ENCODE results near the gene RPA1.

RPA1 gene

DNA sequence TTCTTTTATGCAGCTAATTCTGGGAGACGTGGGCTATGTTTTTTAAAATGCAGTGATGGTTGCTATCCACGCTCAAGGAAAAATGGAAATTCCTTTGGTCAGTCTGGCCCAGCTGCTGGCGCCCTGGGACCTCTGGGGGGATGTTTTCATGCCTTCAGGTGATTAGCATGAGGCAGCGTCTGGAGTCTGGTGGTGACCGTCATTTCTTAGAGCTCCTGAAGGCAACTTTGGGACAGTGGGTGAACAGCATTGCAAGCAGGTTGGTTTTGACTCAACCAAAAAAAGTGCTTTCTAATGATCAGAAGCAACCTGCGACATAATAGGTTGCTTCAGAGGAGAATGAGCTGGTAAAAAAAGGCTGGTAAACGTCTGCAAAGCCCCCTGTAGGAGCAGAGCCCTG is 82.3 kb downstream of the RPA1 start:
- DNase-seq: no peak

DNA sequence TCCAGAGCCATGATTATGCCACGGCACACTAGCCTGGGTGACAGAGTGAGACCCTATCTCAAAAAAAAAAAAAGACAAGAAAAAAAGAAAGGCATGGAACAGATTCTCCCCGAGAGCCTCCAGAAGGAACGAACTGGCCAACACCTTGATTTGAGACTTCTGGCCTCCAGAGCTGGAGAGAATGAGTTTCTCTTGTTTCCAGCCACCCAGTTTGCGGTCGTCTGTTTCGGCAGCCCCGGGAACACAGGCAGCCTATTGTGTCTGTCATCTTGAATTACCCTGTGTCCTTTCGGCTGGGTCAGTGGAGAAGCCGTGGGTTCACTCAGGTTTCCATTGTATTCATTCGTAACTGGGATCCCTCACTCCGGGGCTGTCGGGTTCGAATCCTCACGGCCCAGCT is 83.9 kb downstream of the RPA1 start:
- DNase-seq: no peak

GRCh38 chr17:1914661-1915083 is 84.9 kb downstream of the RPA1 start:
- no peak for DNase-seq

GRCh38 chr17:1915889-1916288 is 86.1 kb downstream of the RPA1 start:
- no peak for DNase-seq

- DNase-seq: no peak
Observed at GRCh38 chr17:1916316-1916715, 86.5 kb downstream of the RPA1 start.

DNA sequence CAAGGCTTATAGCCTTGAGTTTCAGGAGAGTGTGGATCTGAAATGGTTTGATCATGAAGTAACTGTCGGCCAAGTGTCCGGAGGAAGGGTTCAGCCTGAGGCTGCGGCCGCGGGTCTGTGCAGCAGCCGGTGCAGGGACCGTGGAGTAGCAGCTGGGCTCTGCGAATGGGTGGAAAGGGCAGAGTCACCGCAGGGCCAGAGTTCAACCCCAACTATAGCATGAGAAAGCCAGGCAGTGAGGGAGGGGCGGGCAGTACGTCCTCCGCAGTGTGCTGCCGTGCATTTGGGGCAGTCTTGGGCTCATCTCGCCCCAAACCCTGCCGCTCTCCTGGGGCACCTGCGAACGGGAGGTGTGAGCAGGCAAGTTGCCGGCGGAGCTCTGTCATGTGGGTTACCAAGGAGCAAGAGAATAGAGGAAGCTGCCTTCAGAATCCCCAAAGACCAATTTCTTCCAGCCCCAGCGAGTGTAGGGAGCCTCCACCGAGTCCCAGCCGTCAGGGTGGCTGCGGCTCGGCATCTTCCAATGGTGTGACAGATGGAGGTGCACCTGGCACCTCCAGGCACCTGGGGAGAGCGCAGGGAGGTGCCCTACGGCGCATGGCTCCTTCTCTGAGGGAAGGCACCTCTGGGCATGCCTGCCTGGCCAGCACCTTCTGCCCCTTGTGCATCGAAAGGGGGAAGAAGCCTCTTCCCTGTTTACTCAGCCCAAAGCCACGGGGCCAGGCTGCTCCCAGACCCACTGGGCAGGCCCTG is 87.3 kb downstream of the RPA1 start:
- no peak for DNase-seq

DNA sequence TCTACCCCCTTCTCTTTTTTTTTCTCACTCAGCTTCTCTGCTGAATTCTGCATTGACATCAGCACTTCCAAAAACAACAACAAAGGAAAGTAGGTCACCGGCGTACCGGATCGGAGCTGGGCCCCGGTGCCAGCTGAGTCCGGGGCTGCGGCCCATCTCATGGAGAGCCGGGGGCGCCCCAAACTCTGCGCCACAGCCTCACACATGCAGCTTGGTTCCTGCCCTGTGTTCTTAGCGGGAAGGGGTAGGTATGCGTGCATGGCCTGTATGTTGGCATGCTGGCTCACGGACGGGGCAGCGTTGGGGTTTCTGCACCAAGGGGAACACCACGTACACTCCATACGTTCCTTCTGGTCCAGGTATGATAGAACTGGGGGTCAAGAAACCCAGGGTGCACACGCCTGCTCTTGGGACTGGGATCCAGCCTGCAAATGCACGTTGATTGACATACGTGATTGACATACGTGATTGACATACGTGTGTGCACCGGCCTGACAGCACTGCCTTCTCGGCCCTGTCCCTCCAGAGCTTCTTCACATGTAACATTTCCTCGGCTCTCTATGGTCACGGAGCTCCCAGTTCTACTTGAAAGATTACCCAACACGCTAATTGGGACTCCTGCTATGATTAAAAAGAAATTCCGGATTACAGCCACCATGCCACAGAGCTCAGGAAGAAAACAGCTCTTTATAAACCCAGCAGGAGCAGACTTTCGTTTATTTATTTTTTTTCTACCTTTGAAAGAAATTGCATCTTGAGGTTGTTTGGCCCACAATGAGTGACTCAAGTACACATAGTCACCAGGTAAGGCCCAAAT is 88.7 kb downstream of the RPA1 start:
- no peak for DNase-seq

GRCh38 chr17:1919201-1919600 is 89.4 kb downstream of the RPA1 start:
- DNase-seq: no peak

DNA sequence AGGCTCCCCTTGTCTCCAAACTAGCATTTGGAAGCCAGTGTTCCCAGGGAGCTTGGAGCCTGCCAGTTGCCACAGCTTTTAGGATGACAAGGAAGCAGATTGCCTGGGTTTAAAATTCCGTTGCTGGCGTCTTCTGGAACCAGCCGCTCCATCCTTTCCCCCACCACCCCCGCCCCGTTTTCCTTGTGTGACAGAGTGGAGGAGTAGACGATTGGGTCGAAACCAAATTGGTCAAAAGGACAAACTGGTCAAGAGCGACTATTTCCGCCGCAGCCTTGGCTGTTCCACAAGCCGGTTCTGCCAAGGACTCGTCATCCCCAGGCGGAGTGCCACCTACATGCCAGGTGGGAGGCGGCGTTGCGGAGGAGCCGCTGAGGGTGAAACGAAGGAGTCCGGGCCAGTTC is 91.1 kb downstream of the RPA1 start:
- DNase-seq: no peak

GRCh38 chr17:1928976-1929375 is 99.2 kb downstream of the RPA1 start:
- DNase-seq: no peak

GRCh38 chr17:1930337-1930645 is 100.5 kb downstream of the RPA1 start:
- no peak for DNase-seq

- no peak for DNase-seq
Observed at GRCh38 chr17:1931844-1932579, 102.2 kb downstream of the RPA1 start.

DNA sequence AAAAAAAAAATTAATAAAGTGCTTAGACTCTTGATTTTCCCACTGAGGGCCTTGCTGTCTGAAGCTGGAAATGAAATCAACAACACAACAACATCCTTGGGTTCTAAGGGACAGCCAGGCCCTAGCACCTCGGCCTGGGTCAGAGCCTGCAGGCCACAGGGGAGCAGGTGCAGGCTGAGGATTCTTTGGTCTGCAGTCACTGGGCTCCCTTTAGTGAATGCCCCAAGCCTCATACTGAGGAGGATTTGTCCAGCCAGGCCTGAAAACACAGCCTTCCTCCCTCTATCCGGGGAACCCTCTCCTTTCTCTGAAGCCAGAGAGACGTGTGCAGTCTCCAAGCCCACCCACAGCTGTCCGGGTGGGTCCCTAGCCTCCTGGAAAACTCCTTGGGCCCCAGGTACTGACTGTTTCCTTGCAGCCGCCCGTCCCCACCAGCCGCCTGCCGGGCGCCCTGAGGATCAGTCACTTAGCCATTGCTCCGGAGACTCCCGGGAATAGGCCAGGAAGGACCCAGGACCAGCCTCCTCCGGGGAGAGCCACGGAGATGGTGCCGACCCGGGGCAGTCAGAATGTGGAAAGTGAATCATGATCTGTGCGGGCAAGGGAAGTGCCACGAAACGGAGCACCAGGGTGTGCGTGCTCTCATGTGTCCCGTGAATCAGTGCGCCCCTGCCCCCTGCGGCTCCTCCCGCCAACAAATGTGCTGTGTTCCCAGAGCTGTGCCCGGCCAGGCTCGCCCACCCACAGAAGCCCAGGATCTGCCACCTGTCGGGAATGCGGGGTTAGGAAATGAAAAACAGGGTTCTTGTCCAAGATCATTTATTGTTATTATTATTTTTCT is 104.3 kb downstream of the RPA1 start:
- DNase-seq: no peak

GRCh38 chr17:1934901-1935300 is 105.1 kb downstream of the RPA1 start:
- no peak for DNase-seq

DNA sequence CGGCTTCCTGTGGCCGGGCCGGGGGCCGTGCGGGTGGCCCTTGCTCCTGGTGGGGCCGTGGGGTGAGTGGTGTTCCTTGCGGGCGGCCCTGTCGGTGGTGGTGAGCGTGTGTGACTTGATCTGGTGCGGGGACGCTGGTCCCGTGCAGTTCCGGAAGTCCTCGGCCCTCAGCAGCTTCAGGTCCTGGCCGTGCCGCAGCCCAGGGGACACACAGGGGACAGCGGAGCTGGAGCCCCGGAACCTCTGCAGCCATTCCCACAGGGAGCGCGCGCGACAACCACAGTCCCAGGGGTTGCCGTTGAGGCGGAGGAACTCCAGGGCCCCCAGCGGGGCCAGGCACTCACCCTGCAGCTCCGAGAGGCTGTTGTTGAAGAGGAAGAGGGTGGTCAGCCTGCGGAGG is 107.0 kb downstream of the RPA1 start:
- no peak for DNase-seq

DNA sequence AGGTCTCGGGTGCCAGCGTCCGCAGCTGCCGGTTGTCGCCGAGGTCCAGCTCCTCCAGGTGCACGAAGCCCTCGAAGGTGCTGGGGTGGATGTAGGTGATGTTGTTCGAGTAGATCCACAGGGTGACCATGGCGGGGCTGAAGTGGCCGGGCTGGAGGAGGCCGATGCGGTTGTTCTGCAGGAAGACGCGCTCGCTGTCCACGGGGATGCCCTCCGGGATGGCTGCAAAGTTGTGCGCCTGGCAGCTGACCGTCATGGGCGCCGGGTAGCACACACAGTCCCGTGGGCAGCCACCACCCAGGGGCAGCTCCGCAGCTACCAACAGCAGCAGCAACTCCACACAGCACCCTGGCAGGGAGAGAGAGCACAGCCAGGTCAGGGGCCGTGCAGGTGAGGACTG is 107.7 kb downstream of the RPA1 start:
- no peak for DNase-seq

GRCh38 chr17:1939981-1940809 is 110.4 kb downstream of the RPA1 start:
- no peak for DNase-seq

- no peak for DNase-seq
Observed at GRCh38 chr17:1940810-1941185, 111.0 kb downstream of the RPA1 start.

DNA sequence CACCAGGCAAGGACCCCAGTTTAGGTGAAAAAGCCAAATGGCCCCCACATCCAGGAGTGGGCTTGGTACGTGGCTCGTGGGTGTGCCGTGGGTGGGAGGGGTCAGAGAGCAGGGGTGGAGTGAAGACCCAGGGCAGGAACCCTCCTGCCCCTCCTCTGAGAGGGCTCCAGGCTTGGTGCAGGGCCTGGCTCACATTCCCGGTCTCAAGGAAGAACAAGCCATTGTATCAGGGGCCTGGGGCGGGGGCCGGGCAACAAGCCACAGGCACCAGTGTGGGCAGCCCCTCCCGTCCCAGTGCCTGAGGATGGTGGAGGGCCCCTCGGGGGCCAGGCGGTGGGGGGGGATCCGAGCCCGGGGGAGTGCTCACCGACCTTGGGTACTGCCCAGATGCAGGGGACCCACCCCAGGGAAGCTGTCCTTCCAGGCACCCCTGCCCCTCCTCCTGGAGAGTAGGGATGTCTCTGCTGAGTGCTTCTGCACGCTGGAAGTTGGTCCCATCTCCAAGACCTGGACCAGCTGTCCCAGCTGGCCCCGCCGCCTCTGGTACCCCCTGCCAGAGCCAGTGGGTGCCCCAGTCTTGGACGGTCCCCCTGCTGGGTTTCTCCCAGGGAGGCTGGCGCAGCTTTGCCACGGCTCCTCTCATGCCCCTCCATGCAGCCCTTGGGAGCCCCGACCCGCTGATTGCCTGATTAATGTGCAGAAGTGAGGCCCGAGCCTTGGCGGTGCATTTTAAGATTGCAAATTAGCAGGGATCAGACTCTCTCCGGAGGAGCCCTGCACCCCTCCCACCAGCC is 111.7 kb downstream of the RPA1 start:
- DNase-seq: no peak

GRCh38 chr17:1942066-1942365 is 112.2 kb downstream of the RPA1 start:
- no peak for DNase-seq

GRCh38 chr17:1942666-1943435 is 113.0 kb downstream of the RPA1 start:
- no peak for DNase-seq
